OCI-LY7 (cell line): ENCODE results near the gene COCH. TPM values are rescaled to one million over a fixed set of nuclear protein-coding genes. Genes with fewer than 3 reads are reported as not detected.

ENCODE experiments used
- BruUV-seq: library from RNA; stranded (reverse); fragments of 400-500 nt; replicated peaks from 2 replicates; lab custom pipeline; 2021; lab: Mats Ljungman, UMichigan
- CTCF ChIA-PET: fragments of 300-600 bp; sonication (Branson Sonifier 250); formaldehyde crosslinking; loops from one replicate; lab custom pipeline; 2022; ENCODE audit warnings: antibody characterized with exemption; ENCODE audit not compliant: unreplicated experiment; lab: Charles Lee
- POLR2A ChIA-PET: fragments of 300-600 bp; sonication (Branson Sonifier 250); formaldehyde crosslinking; loops from one replicate; lab custom pipeline; 2022; ENCODE audit warnings: antibody characterized with exemption; lab: Charles Lee
- DNase-seq: peaks from one replicate; pipeline ENCODE4 v3.0.0-alpha.2; 2015; ENCODE audit warnings: low spot score
- H2AFZ ChIP-seq: fragments of 200-600 bp; sonication (generic), shearing (Covaris generic); 2 replicates; pipeline ENCODE4 v1.6.1; 2014; ENCODE audit warnings: mild to moderate bottlenecking, antibody characterized with exemption, low read length, moderate library complexity
- H3K27ac ChIP-seq: fragments of 200-600 bp; sonication (generic); 2 replicates; pipeline ENCODE4 v1.5.1; 2014; ENCODE audit warnings: mixed run types, low read depth, mild to moderate bottlenecking, moderate library complexity, low read length, inconsistent platforms; ENCODE audit not compliant: poor library complexity, severe bottlenecking
- H3K36me3 ChIP-seq: fragments of 200-600 bp; sonication (generic); 2 replicates; pipeline ENCODE4 v1.6.1; 2014; ENCODE audit warnings: mild to moderate bottlenecking, antibody characterized with exemption, low read length, moderate library complexity, mixed read lengths; ENCODE audit not compliant: insufficient read depth
- H3K4me1 ChIP-seq: fragments of 200-600 bp; sonication (generic); 2 replicates; pipeline ENCODE4 v1.5.1; 2014; ENCODE audit warnings: mild to moderate bottlenecking, low read length; ENCODE audit not compliant: insufficient read depth, poor library complexity, severe bottlenecking
- H3K4me2 ChIP-seq: fragments of 200-600 bp; sonication (generic); 2 replicates; pipeline ENCODE4 v1.6.1; 2014; ENCODE audit warnings: mild to moderate bottlenecking, low read length
- H3K4me3 ChIP-seq: fragments of 200-600 bp; sonication (generic); 2 replicates; pipeline ENCODE4 v1.5.1; 2014; ENCODE audit warnings: mild to moderate bottlenecking, low read depth, low read length; ENCODE audit not compliant: poor library complexity, severe bottlenecking
- H3K79me2 ChIP-seq: fragments of 200-600 bp; sonication (generic); 2 replicates; pipeline ENCODE4 v1.6.1; 2016; ENCODE audit warnings: low read depth, mild to moderate bottlenecking, low read length, moderate library complexity, mixed read lengths; ENCODE audit not compliant: insufficient read depth
- H3K9me2 ChIP-seq: fragments of 200-600 bp; sonication (generic); 2 replicates; pipeline ENCODE4 v1.6.1; 2016; ENCODE audit warnings: mild to moderate bottlenecking, low read length, mixed read lengths; ENCODE audit not compliant: insufficient read depth
- H3K9me3 ChIP-seq: fragments of 200-600 bp; sonication (generic); 2 replicates; pipeline ENCODE4 v1.6.1; 2014; ENCODE audit warnings: mild to moderate bottlenecking, mixed run types, low read length, mixed read lengths
- H4K20me1 ChIP-seq: fragments of 200-600 bp; sonication (generic); 2 replicates; pipeline ENCODE4 v1.6.1; 2014; ENCODE audit warnings: mild to moderate bottlenecking, antibody characterized with exemption, low read length, moderate library complexity, mixed read lengths; ENCODE audit not compliant: insufficient read depth
- CTCF ChIP-seq: fragments of 200-600 bp; sonication (generic); conservative IDR thresholded peaks from 2 replicates; pipeline ENCODE4 v1.5.1; 2014; ENCODE audit warnings: mild to moderate bottlenecking, antibody characterized with exemption, low read length, moderate library complexity, mixed read lengths
- EZH2phosphoT487 ChIP-seq: fragments of 200-600 bp; sonication (generic); IDR thresholded peaks from 2 replicates; pipeline ENCODE4 v1.6.1; 2018; ENCODE audit warnings: low read depth, borderline replicate concordance, mild to moderate bottlenecking, mixed run types, antibody characterized with exemption, low read length, moderate library complexity, mixed read lengths
- intact Hi-C: fragments of 100-400 bp; cut with micrococcal nuclease; formaldehyde crosslinking; loops from one replicate; pipeline ENCODE4 v1.10.0; 2022; ENCODE audit not compliant: unreplicated experiment
- total RNA-seq, 2 experiments: library from RNA; depleted of rRNA in 1 of 2; stranded (reverse); fragments of >200 nt in 1 of 2; shearing (Covaris generic) in 1 of 2; gene quantifications; 2 replicates each; pipeline ENCODE4 v1.2.3, GENCODE V29; 2014 to 2022

The COCH gene
- total RNA-seq, 2 experiments from 2014 or later = 18.7 to 19.8 TPM

GRCh38 chr14:30840086-30840779, 34.1 kb upstream of the COCH start:
- BruUV-seq = no TSS peak
- TF ChIP-seq EZH2phosphoT487 (no peak), CTCF (no peak)
- Histone ChIP-seq H3K4me3 (no peak overlapping the region), H2AFZ (no peak overlapping the region), H3K9me3 (no peaks in the 10 kb centered on the region), H3K4me1 (no peaks in the 10 kb centered on the region), H4K20me1 (no peaks in the 10 kb centered on the region), H3K27ac (no peak overlapping the region), H3K36me3 (no peaks in the 10 kb centered on the region), H3K4me2 (no peak overlapping the region), H3K79me2 (no peaks in the 10 kb centered on the region), H3K9me2 (no peaks in the 10 kb centered on the region)
- CTCF ChIA-PET = no interaction called here
- intact Hi-C loops = no loop called here
- DNase-seq = no peak
- POLR2A ChIA-PET = interaction anchor here (0.6 kb wide), 1 partner anchor 415 kb away, joined by 5 read pairs; no protein-coding TSS in a partner anchor

- BruUV-seq = no TSS peak
- CTCF ChIA-PET = no interaction called here
These were observed 31.9 kb upstream of the COCH start for GRCh38 chr14:30842431-30842830.

More at GRCh38 chr14:30842431-30842830, 31.9 kb upstream of the COCH start:
- no peaks in the 10 kb centered on the region for H4K20me1 ChIP-seq
- no peak overlapping the region for H3K27ac ChIP-seq
- H3K4me1 ChIP-seq = no peaks in the 10 kb centered on the region
- H3K4me3 ChIP-seq = no peak overlapping the region
- POLR2A ChIA-PET = interaction anchor here (0.6 kb wide), 1 partner anchor 323 kb away, joined by 5 read pairs; no protein-coding TSS in a partner anchor
- H3K4me2 ChIP-seq = no peak overlapping the region
- H3K79me2 ChIP-seq = no peaks in the 10 kb centered on the region
- H3K9me2 ChIP-seq = no peaks in the 10 kb centered on the region
- no peak for DNase-seq
- H3K9me3 ChIP-seq = no peaks in the 10 kb centered on the region
- TF ChIP-seq EZH2phosphoT487 (no peak), CTCF (no peak)
- H2AFZ ChIP-seq = no peak overlapping the region
- no peaks in the 10 kb centered on the region for H3K36me3 ChIP-seq
- intact Hi-C loops = no loop called here
